H9 (cell line): ENCODE results near the gene IFNL1. TPM values are rescaled to one million over a fixed set of nuclear protein-coding genes. Genes with fewer than 3 reads are reported as not detected.

Experiments
- DNase-seq: peaks from one replicate; pipeline ENCODE4 v3.0.0-alpha.2; 2017
- H2AFZ ChIP-seq: one replicate; pipeline ENCODE4 v1.6.1; 2013; ENCODE audit warnings: mild to moderate bottlenecking, low read length, control low read depth, moderate library complexity
- H2AK5ac ChIP-seq: 2 replicates; pipeline ENCODE4 v1.6.1; 2013; ENCODE audit warnings: low read length, control low read depth, mixed read lengths; ENCODE audit not compliant: insufficient read length
- H2BK120ac ChIP-seq: one replicate; pipeline ENCODE4 v1.6.1; 2013; ENCODE audit warnings: low read depth, mild to moderate bottlenecking, low read length, control low read depth, inconsistent platforms; ENCODE audit not compliant: poor library complexity, severe bottlenecking
- H2BK12ac ChIP-seq: 2 replicates; pipeline ENCODE4 v1.6.1; 2013; ENCODE audit warnings: low read length, control low read depth, mixed read lengths, low read depth; ENCODE audit not compliant: insufficient read length
- H2BK15ac ChIP-seq: 2 replicates; pipeline ENCODE4 v1.6.1; 2013; ENCODE audit warnings: low read depth, low read length, control low read depth
- H2BK20ac ChIP-seq: one replicate; pipeline ENCODE4 v1.6.1; 2013; ENCODE audit warnings: low read depth, mild to moderate bottlenecking, low read length, control low read depth, inconsistent platforms; ENCODE audit not compliant: poor library complexity, severe bottlenecking
- H2BK5ac ChIP-seq: 2 replicates; pipeline ENCODE4 v1.6.1; 2013; ENCODE audit warnings: low read length, control low read depth, mixed read lengths; ENCODE audit not compliant: insufficient read length
- H3K14ac ChIP-seq: 2 replicates; pipeline ENCODE4 v1.6.1; 2013; ENCODE audit warnings: low read length, control low read depth; ENCODE audit not compliant: insufficient read depth
- H3K18ac ChIP-seq: 2 replicates; pipeline ENCODE4 v1.6.1; 2013; ENCODE audit warnings: low read depth, mild to moderate bottlenecking, mixed read lengths, low read length, control low read depth; ENCODE audit not compliant: insufficient read length
- H3K23ac ChIP-seq: 2 replicates; pipeline ENCODE4 v1.6.1; 2013; ENCODE audit warnings: low read length, control low read depth, mixed read lengths, low read depth; ENCODE audit not compliant: insufficient read length
- H3K23me2 ChIP-seq: 2 replicates; pipeline ENCODE4 v1.6.1; 2013; ENCODE audit warnings: low read depth, mild to moderate bottlenecking, mixed read lengths, low read length, control low read depth; ENCODE audit not compliant: insufficient read length, poor library complexity, severe bottlenecking
- H3K27ac ChIP-seq: 2 replicates; pipeline ENCODE4 v1.5.1; 2013; ENCODE audit warnings: low read length, control low read depth, mixed read lengths, low read depth; ENCODE audit not compliant: insufficient read length
- H3K27me3 ChIP-seq: 2 replicates; pipeline ENCODE4 v1.6.1; 2013; ENCODE audit warnings: low read length, control low read depth, inconsistent platforms; ENCODE audit not compliant: insufficient read depth
- H3K4ac ChIP-seq: 2 replicates; pipeline ENCODE4 v1.6.1; 2013; ENCODE audit warnings: low read depth, mild to moderate bottlenecking, control low read depth, inconsistent platforms, low read length, moderate library complexity
- H3K4me1 ChIP-seq: 2 replicates; pipeline ENCODE4 v1.6.1; 2013; ENCODE audit warnings: low read length, control low read depth, inconsistent platforms; ENCODE audit not compliant: insufficient read depth
- H3K4me2 ChIP-seq: 2 replicates; pipeline ENCODE4 v1.6.1; 2013; ENCODE audit warnings: low read length, control low read depth, mixed read lengths; ENCODE audit not compliant: insufficient read length, insufficient read depth
- H3K56ac ChIP-seq: 2 replicates; pipeline ENCODE4 v1.6.1; 2013; ENCODE audit warnings: low read depth, mild to moderate bottlenecking, mixed read lengths, low read length, control low read depth; ENCODE audit not compliant: insufficient read length
- H3K79me1 ChIP-seq: 2 replicates; pipeline ENCODE4 v1.6.1; 2013; ENCODE audit warnings: low read depth, mild to moderate bottlenecking, moderate library complexity, low read length, control low read depth, inconsistent platforms; ENCODE audit not compliant: insufficient read depth, poor library complexity, severe bottlenecking
- H3K79me2 ChIP-seq: 2 replicates; pipeline ENCODE4 v1.6.1; 2013; ENCODE audit warnings: low read length, control low read depth, inconsistent platforms; ENCODE audit not compliant: insufficient read depth
- H3K9ac ChIP-seq: 2 replicates; pipeline ENCODE4 v1.6.1; 2013; ENCODE audit warnings: low read length, control low read depth, mixed read lengths; ENCODE audit not compliant: insufficient read length; ENCODE audit errors: extremely low read depth
- H3K9me3 ChIP-seq: one replicate; pipeline ENCODE4 v1.6.1; 2013; ENCODE audit warnings: low read depth, low read length, inconsistent platforms; ENCODE audit not compliant: control insufficient read depth
- H3T11ph ChIP-seq: one replicate; pipeline ENCODE4 v1.6.1; 2013; ENCODE audit warnings: mild to moderate bottlenecking, low read length, control low read depth, inconsistent platforms
- H4K20me1 ChIP-seq: one replicate; pipeline ENCODE4 v1.6.1; 2013; ENCODE audit not compliant: control insufficient read depth, insufficient read length, insufficient read depth
- H4K5ac ChIP-seq: 2 replicates; pipeline ENCODE4 v1.6.1; 2013; ENCODE audit warnings: low read depth, mild to moderate bottlenecking, mixed read lengths, low read length, control low read depth; ENCODE audit not compliant: insufficient read length
- H4K8ac ChIP-seq: replicated peaks from 2 replicates; pipeline ENCODE4 v1.6.1; 2013; ENCODE audit warnings: low read length, control low read depth, mixed read lengths, low read depth; ENCODE audit not compliant: insufficient read length
- H4K91ac ChIP-seq: 2 replicates; pipeline ENCODE4 v1.6.1; 2013; ENCODE audit warnings: low read depth, mild to moderate bottlenecking, moderate library complexity, mixed read lengths, low read length, control low read depth; ENCODE audit not compliant: insufficient read length
- H3K27ac Mint-ChIP-seq, 3 experiments: 2 replicates in 2 of 3; 3 replicates in 1 of 3; pipeline ENCODE4 v1.8.0; 2020 to 2021; ENCODE audit warnings: mixed read lengths in 3 of 3, mild to moderate bottlenecking in 1 of 3, moderate library complexity in 1 of 3
- H3K27me3 Mint-ChIP-seq: 2 replicates; pipeline ENCODE4 v1.8.0; 2021; ENCODE audit warnings: low read depth, mild to moderate bottlenecking, moderate library complexity, mixed read lengths
- H3K36me3 Mint-ChIP-seq, 3 experiments: 2 replicates in 2 of 3; 3 replicates in 1 of 3; pipeline ENCODE4 v1.8.0; 2020 to 2021; ENCODE audit warnings: low read depth in 3 of 3, mixed read lengths in 3 of 3; ENCODE audit not compliant: insufficient read depth in 1 of 3
- H3K4me1 Mint-ChIP-seq, 2 experiments: 2 replicates each; pipeline ENCODE4 v1.8.0; 2020; ENCODE audit warnings: mixed read lengths in 2 of 2
- H3K4me3 Mint-ChIP-seq, 2 experiments: 2 replicates in 1 of 2; 3 replicates in 1 of 2; pipeline ENCODE4 v1.8.0; 2020 to 2021; ENCODE audit warnings: mild to moderate bottlenecking in 2 of 2, mixed read lengths in 2 of 2, moderate library complexity in 1 of 2
- H3K9me3 Mint-ChIP-seq, 2 experiments: 2 replicates in 1 of 2; 3 replicates in 1 of 2; pipeline ENCODE4 v1.8.0; 2020; ENCODE audit warnings: mild to moderate bottlenecking in 2 of 2, mixed read lengths in 2 of 2, moderate library complexity in 1 of 2
- CTCF ChIP-seq: fragments of 200-600 bp; sonication (generic); conservative IDR thresholded peaks from 3 replicates; pipeline ENCODE4 v1.8.0; 2021; ENCODE audit warnings: antibody characterized with exemption, mild to moderate bottlenecking
- WGBS: extraction: QIAGEN DNeasy Blood & Tissue Kit; methylation state at CpG from one replicate; pipeline ENCODE4 v1.1.7; 2013; ENCODE audit warnings: missing lambda C conversion rate, low lambda C conversion rate, mixed read lengths; ENCODE audit not compliant: insufficient read length; ENCODE audit errors: extremely low coverage; 5-methylcytosine and 5-hydroxymethylcytosine counted together
- total RNA-seq: library from RNA; stranded (reverse); gene quantifications from 2 replicates; pipeline ENCODE4 v1.2.1, GENCODE V29; 2021

IFNL1 gene
- total RNA-seq, 1 experiment from 2014 or later, result not detected

- Histone ChIP-seq H3K18ac (no peak overlapping the region), H3K9ac (no peak overlapping the region), H2AK5ac (no peak overlapping the region), H3K23me2 (peaks cover 6% of the 10 kb centered on the region), H3K56ac (no peak overlapping the region), H2BK120ac (no peak overlapping the region), H3K27me3 (no peaks in the 10 kb centered on the region; the same call in 1 of the 2 replicates), H4K91ac (no peak overlapping the region), H3K79me1 (no peaks in the 10 kb centered on the region), H3K4ac (no peak overlapping the region), H2BK5ac (no peak overlapping the region), H3K14ac (no peak overlapping the region), H3K27ac (no peak overlapping the region), H3K4me2 (no peak overlapping the region), H3K4me1 (0 out of 2 replicates have a peak, but pooled peaks cover 3% of the 10 kb centered on the region), H4K5ac (no peak overlapping the region), H4K20me1 (no peaks in the 10 kb centered on the region), H3K9me3 (no peaks in the 10 kb centered on the region), H2BK20ac (no peak overlapping the region), H4K8ac (no peak overlapping the region), H3T11ph (no peak overlapping the region), H2BK12ac (no peak overlapping the region), H2BK15ac (no peak overlapping the region), H2AFZ (no peak overlapping the region), H3K23ac (no peak overlapping the region), H3K79me2 (no peaks in the 10 kb centered on the region)
- no peak for DNase-seq
- H3K9me3 Mint-ChIP-seq, result no peaks in the 10 kb centered on the region; a peak in 1 of 5 replicates
- no peak overlapping the region for H3K4me3 Mint-ChIP-seq
- no peak overlapping the region for H3K27ac Mint-ChIP-seq
- H3K36me3 Mint-ChIP-seq, result peaks cover 9 to 21% (median 10%) of the 10 kb centered on the region in 3 experiments; a peak in 6 of 7 replicates
- H3K4me1 Mint-ChIP-seq, result peaks cover 3 to 20% of the 10 kb centered on the region in 2 experiments
- H3K27me3 Mint-ChIP-seq, result peaks cover 26% of the 10 kb centered on the region
- no peak for TF ChIP-seq CTCF
- no CpG with 5 or more reads among the region's 1 CpG for WGBS
Measured at GRCh38 chr19:39315933-39316332, 19.7 kb downstream of the IFNL1 start.
